NCI-H1105 treated with DMSO at 0.1 percent for 48 hours (cell line): ENCODE results near the gene EPB41.
"Not testable (repeated sequence)": the region's sequence is repeated elsewhere in the genome, so short reads cannot be mapped to it uniquely, and the experiment has no call there.

Source experiments
- DNase-seq: peaks from one replicate; lab custom pipeline; 2025; lab: John Stamatoyannopoulos, UW

Gene EPB41

DNA sequence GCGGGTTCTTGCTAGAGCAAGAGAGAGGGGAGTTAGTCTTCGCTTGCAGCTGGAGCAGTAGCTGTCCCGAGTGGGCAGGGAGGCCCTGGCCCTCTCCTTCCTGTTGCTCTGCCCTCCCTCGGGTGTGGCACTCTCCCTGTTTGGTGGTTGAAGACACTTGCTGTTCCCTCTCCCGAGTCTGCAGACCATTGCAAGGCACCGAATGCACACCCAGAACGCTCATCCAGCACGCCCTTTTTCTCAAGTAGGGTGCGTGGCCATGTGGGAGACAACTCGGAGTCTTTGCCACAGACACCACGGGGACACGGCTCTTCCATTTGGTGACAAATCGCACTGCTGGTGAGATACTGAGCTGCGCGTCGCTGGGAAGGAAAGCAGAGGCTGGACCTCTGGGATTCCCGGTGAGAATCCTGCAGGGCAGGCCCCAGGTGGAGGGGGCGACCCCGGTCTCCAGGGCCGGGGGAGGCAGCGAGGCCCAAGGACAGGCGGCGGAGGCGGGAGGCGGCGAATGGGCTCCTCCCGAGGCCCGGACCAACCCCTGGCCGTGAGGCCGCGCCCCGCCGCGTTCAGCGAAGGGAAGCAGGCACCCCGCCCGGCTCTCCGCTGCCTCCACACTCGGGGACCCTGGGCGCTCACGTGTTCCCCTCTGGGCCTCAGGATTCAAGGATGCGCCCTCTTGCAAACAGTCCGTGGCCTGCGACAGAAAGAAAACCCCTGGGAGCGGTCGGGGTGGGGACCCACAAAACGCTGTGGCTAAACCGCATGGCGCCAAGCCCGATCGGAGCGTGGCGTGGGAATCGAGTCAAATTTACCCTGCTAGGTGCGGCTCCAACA is 219.7 kb downstream of the EPB41 start:
- DNase-seq: no peak

DNA sequence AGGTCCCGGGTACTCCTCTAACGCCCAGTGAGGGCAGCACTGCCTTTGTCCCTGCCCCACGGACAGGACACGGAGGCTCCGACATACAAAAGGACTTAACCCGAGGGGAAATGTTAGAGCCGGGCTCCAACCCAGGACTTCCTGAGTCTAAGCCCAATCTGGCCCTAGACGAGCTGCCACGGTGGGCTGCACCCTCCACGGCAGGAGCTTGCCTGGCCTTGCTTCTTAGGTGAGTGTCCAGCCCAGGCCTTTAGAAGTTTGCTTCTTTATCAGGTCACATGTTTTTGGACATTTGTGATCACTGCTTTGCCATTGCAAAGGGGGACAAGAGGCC is 220.3 kb downstream of the EPB41 start:
- DNase-seq: no peak

GRCh38 chr1:29136391-29136915 is 222.1 kb downstream of the EPB41 start:
- DNase-seq: no peak

DNA sequence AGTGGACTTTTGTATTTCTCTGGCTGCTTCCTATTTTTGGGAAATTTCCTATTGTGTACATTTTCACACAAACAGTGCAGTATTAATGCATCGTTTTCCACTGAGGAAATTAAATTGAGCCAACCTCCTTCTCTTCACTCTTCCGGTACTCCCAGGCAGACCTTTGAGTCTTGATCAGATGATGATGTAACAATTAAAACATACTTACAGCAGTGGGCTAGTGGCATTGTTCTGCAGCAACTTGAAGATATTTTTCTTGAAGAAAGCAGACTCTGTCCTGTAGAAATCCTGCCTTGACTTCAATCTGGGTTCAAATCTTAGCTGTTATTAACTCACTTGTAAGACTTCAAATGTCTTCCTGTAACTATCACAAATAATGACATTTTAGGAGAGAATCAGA is 228.3 kb downstream of the EPB41 start:
- DNase-seq: no peak

DNA sequence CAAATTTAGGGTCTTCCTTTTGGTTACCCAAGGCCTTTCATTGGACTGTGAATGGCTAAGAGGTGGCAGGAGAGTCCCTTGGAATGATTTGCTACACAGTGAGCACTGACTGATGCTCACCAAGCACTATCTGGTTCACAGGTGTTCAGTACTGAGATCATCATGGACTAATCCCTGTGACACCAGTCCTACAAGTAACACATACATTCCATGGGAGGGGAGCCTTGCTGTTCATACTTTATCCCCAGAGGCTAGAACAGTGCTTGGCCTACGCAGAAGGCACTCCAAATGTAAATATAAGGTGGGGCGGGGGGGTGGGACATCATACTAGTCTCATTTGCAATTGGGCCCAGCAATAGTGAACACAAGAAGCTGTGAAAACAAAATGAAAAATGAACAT is 229.8 kb downstream of the EPB41 start:
- DNase-seq: no peak

DNA sequence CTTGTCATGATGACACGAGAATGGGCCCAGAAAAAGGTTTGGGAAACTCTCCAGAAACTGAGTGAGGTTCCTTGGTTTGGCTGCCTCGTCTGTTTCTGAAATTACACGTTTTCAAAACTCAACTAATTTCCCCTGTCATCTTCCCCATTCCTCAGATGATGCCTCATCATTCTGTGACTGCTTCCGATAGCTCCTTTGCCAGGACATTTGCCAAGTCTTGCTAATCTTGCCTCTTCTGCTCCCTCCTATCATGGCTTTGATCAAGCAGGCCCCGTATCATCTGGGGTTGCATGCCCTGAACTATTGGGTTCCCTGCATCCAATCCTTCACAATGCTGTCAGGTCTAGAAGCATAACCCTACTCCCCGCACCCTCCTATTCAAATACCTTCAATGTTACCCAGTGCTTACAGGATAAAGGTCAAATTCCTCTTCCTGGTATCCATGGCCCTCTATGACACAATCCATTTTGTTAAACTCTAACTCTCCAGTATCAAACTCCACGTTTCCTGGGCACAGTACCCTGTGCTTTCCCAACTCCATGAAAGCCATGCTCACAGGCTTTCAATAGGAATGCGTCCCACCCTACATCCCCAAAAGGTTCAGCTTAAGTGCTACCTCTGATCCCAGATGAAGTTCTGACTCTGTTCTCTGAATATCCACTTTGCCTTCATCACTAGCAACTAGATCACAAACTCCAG is 231.5 kb downstream of the EPB41 start:
- no peak for DNase-seq

DNA sequence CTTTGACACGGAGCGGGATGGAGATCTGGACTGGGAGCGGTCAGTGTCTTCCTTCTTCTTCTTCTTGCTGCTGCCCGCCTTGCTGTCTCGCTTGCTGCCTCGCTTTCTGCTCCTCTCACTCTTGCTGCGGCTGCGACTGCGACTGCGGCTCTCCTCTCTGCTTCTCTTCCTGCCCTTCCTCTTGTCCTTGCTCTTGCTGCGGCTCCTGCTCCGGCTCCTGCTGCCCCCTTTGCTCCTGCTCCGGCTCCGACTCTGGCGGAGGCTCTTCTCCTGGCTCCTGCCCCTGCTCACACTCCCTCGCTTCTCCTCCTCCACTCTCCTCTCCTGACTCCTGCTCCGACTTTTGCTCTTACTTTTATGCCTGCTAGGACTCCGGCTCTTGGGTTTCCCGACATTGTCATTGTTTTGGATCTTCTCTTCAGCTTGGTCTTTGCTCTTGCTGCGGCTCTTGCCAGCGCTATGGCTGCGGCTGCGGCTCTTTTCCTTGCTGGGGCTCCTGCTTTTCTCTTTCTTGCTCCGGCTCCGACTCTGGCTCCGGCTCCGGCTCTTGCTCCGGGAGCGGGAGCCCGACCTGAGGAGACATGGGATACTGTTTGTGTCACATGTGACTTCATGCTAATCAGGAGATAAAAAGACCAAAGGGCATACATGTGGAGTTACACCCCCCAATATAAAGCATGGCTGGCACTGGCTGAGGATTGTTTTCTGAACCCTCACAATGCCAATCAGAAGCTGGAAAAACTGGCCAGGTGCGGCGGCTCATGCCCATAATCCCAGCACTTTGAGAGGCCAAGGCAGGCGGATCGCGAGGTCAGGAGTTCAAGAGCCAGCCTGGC is 234.5 kb downstream of the EPB41 start:
- DNase-seq: no peak

- not testable (repeated sequence) for DNase-seq
Observed at GRCh38 chr1:29150346-29150745, 236.0 kb downstream of the EPB41 start.

DNA sequence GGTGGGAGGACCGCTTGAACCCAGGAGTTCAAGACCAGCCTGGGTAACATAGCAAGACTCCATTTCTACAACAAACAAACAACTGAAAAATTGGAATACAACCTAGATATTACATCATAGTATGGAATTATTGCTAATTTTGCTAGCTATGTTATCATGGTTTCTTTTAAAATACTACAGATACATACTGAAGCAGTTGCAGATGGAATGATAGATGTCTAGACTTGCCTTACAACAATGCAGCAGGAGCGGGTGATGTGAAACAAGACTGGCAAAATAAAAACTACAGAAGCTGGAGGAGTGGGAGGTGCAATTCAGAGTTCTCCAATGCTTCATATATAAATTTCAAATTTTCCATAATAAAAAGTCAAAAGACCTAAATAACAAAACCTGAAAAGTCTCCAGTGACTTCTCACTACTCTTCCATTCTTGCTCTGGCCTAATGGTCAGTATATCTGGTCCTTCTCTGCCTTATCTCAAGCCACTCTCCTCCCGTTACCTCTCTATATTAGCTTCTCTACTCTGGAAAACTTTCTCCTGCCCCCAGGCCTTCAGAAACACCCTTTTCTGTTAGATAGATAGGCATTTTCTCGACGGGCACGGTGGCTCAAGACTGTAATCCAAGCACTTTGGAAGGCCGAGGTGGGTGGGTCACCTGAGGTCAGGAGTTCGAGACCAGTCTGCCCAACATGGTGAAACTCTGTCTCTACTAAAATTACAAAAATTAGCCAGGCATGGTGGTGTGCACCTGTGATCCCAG is 237.9 kb downstream of the EPB41 start:
- no peak for DNase-seq

DNA sequence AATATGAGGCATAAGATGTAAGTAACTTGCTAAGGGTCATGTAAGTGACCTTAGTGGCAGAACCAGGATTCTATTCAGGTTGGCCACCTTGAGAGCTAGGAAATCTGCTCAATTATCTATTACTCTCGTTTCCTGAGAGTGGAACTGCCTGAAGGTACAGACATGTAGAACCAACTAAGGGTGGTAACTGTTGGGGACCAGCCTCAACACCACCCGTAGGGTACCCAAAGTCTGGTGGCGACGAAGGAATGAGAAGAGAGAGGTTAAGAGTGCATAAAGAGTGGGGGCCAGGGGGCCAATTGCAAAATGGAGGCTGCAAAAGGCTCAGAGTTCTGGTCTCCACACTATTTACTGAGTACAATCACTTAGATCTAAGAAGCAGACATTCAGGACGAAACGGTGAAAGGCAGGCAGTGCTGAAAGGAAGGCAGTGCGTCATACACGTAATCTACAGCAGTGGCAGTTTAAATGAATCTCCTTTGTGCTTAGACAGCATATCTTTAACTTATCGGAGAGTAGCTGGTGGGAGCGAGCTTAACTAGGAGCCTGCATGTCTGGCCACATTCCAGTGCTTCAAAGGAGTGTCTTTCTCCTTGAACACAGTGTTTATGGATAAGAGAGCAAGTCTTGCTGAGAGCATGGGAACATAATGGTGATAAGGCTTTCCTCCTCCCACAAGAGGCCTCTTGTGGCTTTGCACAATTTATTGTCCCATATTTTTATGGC is 242.3 kb downstream of the EPB41 start:
- no peak for DNase-seq

DNA sequence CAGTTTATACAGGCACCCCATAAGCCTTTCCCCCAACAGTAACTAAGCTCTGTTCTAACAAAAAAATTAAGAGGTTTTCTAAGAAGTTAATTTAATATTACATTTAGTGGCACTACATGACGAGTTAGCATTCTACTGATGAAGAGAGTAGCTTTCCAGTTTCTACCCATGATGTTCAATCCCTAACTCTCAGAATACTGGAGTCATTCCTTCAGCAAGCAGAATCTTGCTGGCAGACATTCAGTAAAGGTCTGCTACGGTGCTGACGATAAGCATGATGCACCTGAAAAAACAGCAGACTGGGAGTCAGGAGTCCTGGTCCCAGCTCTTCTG is 242.9 kb downstream of the EPB41 start:
- no peak for DNase-seq

GRCh38 chr1:29159773-29160172 is 245.4 kb downstream of the EPB41 start:
- no peak for DNase-seq

- no peak for DNase-seq
Observed at GRCh38 chr1:29162025-29162424, 247.7 kb downstream of the EPB41 start.

GRCh38 chr1:29162476-29163138 is 248.2 kb downstream of the EPB41 start:
- no peak for DNase-seq

DNA sequence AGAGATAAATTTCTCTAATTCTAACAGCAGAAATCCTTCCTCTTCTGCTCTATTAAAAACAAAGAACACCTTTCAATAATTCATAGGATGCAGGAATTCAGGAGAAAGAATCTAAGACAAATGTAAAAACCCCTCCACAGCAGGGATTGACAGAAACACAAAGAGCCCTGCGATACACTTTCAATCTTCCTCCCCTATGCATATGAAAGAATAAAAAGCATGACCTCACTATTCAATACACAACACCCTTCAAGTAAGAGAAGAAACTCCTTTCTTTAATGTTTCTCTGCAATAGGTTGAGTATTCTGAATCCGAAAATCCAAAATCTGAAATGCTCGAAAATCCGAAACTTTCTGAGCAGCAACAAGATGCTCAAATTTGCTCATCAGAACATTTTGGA is 250.2 kb downstream of the EPB41 start:
- no peak for DNase-seq

GRCh38 chr1:29166291-29166878 is 252.0 kb downstream of the EPB41 start:
- DNase-seq: no peak

GRCh38 chr1:29167904-29168303 is 253.5 kb downstream of the EPB41 start:
- DNase-seq: no peak
